ACC112 (cell line): Measurements from ENCODE around the gene RREB1.

Experiments used
- H2AFZ ChIP-seq: fragments of 200-600 bp; sonication (generic); one replicate; pipeline ENCODE4 v1.6.0; 2017; ENCODE audit warnings: antibody characterized with exemption, low read length; ENCODE audit not compliant: unreplicated experiment
- H3K27ac ChIP-seq: fragments of 200-600 bp; sonication (generic); 2 replicates; pipeline ENCODE4 v1.5.1; 2014; ENCODE audit warnings: low read depth, mild to moderate bottlenecking, antibody characterized with exemption, low read length, moderate library complexity
- H3K27me3 ChIP-seq: fragments of 200-600 bp; sonication (generic); 2 replicates; pipeline ENCODE4 v1.6.1; 2014; ENCODE audit warnings: mild to moderate bottlenecking, antibody characterized with exemption, low read length, moderate library complexity, mixed read lengths; ENCODE audit not compliant: insufficient read depth
- H3K36me3 ChIP-seq: fragments of 200-600 bp; sonication (generic); 2 replicates; pipeline ENCODE4 v1.6.1; 2016; ENCODE audit warnings: mild to moderate bottlenecking, antibody characterized with exemption, low read length, moderate library complexity, mixed read lengths; ENCODE audit not compliant: insufficient read depth
- H3K4me1 ChIP-seq: fragments of 200-600 bp; sonication (generic); one replicate; pipeline ENCODE4 v1.6.1; 2016; ENCODE audit warnings: low read length, mixed read lengths; ENCODE audit not compliant: insufficient read depth, unreplicated experiment, control insufficient read depth
- H3K4me3 ChIP-seq: fragments of 200-600 bp; sonication (generic); 2 replicates; pipeline ENCODE4 v1.5.1; 2014; ENCODE audit warnings: mild to moderate bottlenecking, low read depth, low read length
- H3K79me2 ChIP-seq: fragments of 200-600 bp; sonication (generic); one replicate; pipeline ENCODE4 v1.6.0; 2016; ENCODE audit warnings: low read length; ENCODE audit not compliant: control insufficient read depth, unreplicated experiment, insufficient read depth

RREB1 gene

GRCh38 chr6:7238900-7239589 is 131.3 kb downstream of the RREB1 start:
- H3K36me3 ChIP-seq, result peaks cover 2% of the 10 kb centered on the region; the same call in 1 of the 2 replicates
- H3K27me3 ChIP-seq, result no peaks in the 10 kb centered on the region
- H3K79me2 ChIP-seq, result no peaks in the 10 kb centered on the region
- no peak overlapping the region for H3K27ac ChIP-seq
- H2AFZ ChIP-seq, result no peak overlapping the region
- H3K4me3 ChIP-seq, result no peak overlapping the region
- H3K4me1 ChIP-seq, result peaks cover 15% of the 10 kb centered on the region

- H3K79me2 ChIP-seq, result no peaks in the 10 kb centered on the region
- no peak overlapping the region for H2AFZ ChIP-seq
- H3K4me1 ChIP-seq, result peaks cover 15% of the 10 kb centered on the region
- H3K4me3 ChIP-seq, result no peak overlapping the region
- H3K36me3 ChIP-seq, result no peaks in the 10 kb centered on the region
- no peaks in the 10 kb centered on the region for H3K27me3 ChIP-seq
- H3K27ac ChIP-seq, result no peak overlapping the region
Observed at GRCh38 chr6:7239590-7239948, 131.8 kb downstream of the RREB1 start.

GRCh38 chr6:7240351-7240750 is 132.6 kb downstream of the RREB1 start:
- Histone ChIP-seq H3K36me3 (no peaks in the 10 kb centered on the region), H3K79me2 (no peaks in the 10 kb centered on the region), H3K4me3 (no peak overlapping the region)

GRCh38 chr6:7241160-7241559 is 133.4 kb downstream of the RREB1 start:
- Histone ChIP-seq H3K79me2 (no peaks in the 10 kb centered on the region), H3K27ac (no peak overlapping the region), H3K27me3 (no peaks in the 10 kb centered on the region), H3K36me3 (no peaks in the 10 kb centered on the region), H3K4me3 (no peak overlapping the region), H2AFZ (no peak overlapping the region), H3K4me1 (peaks cover 15% of the 10 kb centered on the region)

More at GRCh38 chr6:7240351-7240750, 132.6 kb downstream of the RREB1 start:
- no peaks in the 10 kb centered on the region for H3K27me3 ChIP-seq
- no peak overlapping the region for H3K27ac ChIP-seq
- H3K4me1 ChIP-seq, result peaks cover 15% of the 10 kb centered on the region
- H2AFZ ChIP-seq, result no peak overlapping the region

GRCh38 chr6:7241709-7242645 is 134.2 kb downstream of the RREB1 start:
- Histone ChIP-seq H3K27ac (no peak overlapping the region; the same call in 1 of the 2 replicates), H2AFZ (no peak overlapping the region), H3K27me3 (no peaks in the 10 kb centered on the region), H3K4me3 (no peak overlapping the region), H3K79me2 (no peaks in the 10 kb centered on the region), H3K4me1 (peaks cover 15% of the 10 kb centered on the region), H3K36me3 (no peaks in the 10 kb centered on the region)

- Histone ChIP-seq H3K27ac (no peak overlapping the region), H3K36me3 (no peaks in the 10 kb centered on the region), H3K79me2 (no peaks in the 10 kb centered on the region)
Observed at GRCh38 chr6:7242835-7243178, 135.0 kb downstream of the RREB1 start.

GRCh38 chr6:7243179-7243981 is 135.6 kb downstream of the RREB1 start:
- Histone ChIP-seq H3K4me3 (no peak overlapping the region), H3K4me1 (peaks cover 15% of the 10 kb centered on the region), H3K79me2 (no peaks in the 10 kb centered on the region), H3K27ac (no peak overlapping the region), H3K27me3 (no peaks in the 10 kb centered on the region), H3K36me3 (no peaks in the 10 kb centered on the region), H2AFZ (no peak overlapping the region)

More at GRCh38 chr6:7242835-7243178, 135.0 kb downstream of the RREB1 start:
- no peak overlapping the region for H3K4me3 ChIP-seq
- no peaks in the 10 kb centered on the region for H3K27me3 ChIP-seq
- no peak overlapping the region for H2AFZ ChIP-seq
- H3K4me1 ChIP-seq, result peaks cover 15% of the 10 kb centered on the region

- Histone ChIP-seq H3K27me3 (no peaks in the 10 kb centered on the region), H3K79me2 (no peaks in the 10 kb centered on the region), H2AFZ (no peak overlapping the region), H3K36me3 (peaks cover 5% of the 10 kb centered on the region; the same call in 1 of the 2 replicates), H3K27ac (no peak overlapping the region), H3K4me1 (peaks cover 20% of the 10 kb centered on the region), H3K4me3 (no peak overlapping the region)
Observed at GRCh38 chr6:7245668-7246393, 138.1 kb downstream of the RREB1 start.

- Histone ChIP-seq H3K27ac (no peak overlapping the region), H3K27me3 (no peaks in the 10 kb centered on the region), H3K79me2 (no peaks in the 10 kb centered on the region), H3K36me3 (peaks cover 5% of the 10 kb centered on the region; the same call in 1 of the 2 replicates), H2AFZ (no peak overlapping the region), H3K4me3 (no peak overlapping the region), H3K4me1 (peaks cover 20% of the 10 kb centered on the region)
Observed at GRCh38 chr6:7246401-7247178, 138.8 kb downstream of the RREB1 start.
